IPS-18c (cell line): ENCODE data around the gene COL5A1.

ENCODE experiments used
- H3K4me3 ChIP-seq: 2 replicates; pipeline ENCODE4 v1.7.0; 2013; ENCODE audit warnings: low read depth, mild to moderate bottlenecking, low read length, moderate library complexity; ENCODE audit not compliant: insufficient read depth
- H3K9me3 ChIP-seq: one replicate; pipeline ENCODE4 v1.6.1; 2013; ENCODE audit warnings: mild to moderate bottlenecking, low read length, moderate library complexity; ENCODE audit not compliant: control insufficient read depth, insufficient read depth

The COL5A1 gene

GRCh38 chr9:134781591-134782302 lies 140.1 kb downstream of the COL5A1 start:
- no peaks in the 10 kb centered on the region for H3K9me3 ChIP-seq
- H3K4me3 ChIP-seq = no peak overlapping the region

- no peak overlapping the region for H3K4me3 ChIP-seq
- H3K9me3 ChIP-seq = no peaks in the 10 kb centered on the region
Observed at GRCh38 chr9:134782921-134783698, 141.5 kb downstream of the COL5A1 start.

GRCh38 chr9:134783699-134784039 lies 142.1 kb downstream of the COL5A1 start:
- no peak overlapping the region for H3K4me3 ChIP-seq

GRCh38 chr9:134784577-134785305 lies 143.1 kb downstream of the COL5A1 start:
- H3K9me3 ChIP-seq = no peaks in the 10 kb centered on the region

More at GRCh38 chr9:134783699-134784039, 142.1 kb downstream of the COL5A1 start:
- H3K9me3 ChIP-seq = no peaks in the 10 kb centered on the region

GRCh38 chr9:134785325-134786108 lies 143.9 kb downstream of the COL5A1 start:
- H3K4me3 ChIP-seq = no peak overlapping the region
- H3K9me3 ChIP-seq = no peaks in the 10 kb centered on the region

More at GRCh38 chr9:134784577-134785305, 143.1 kb downstream of the COL5A1 start:
- H3K4me3 ChIP-seq = no peak overlapping the region; the same call in 1 of the 2 replicates

- no peak overlapping the region for H3K4me3 ChIP-seq
Observed at GRCh38 chr9:134787601-134788531, 146.3 kb downstream of the COL5A1 start.

GRCh38 chr9:134789168-134789567 lies 147.6 kb downstream of the COL5A1 start:
- no peak overlapping the region for H3K4me3 ChIP-seq
- H3K9me3 ChIP-seq = no peaks in the 10 kb centered on the region

More at GRCh38 chr9:134787601-134788531, 146.3 kb downstream of the COL5A1 start:
- no peaks in the 10 kb centered on the region for H3K9me3 ChIP-seq

- Histone ChIP-seq H3K4me3 (no peak overlapping the region), H3K9me3 (no peaks in the 10 kb centered on the region)
Observed at GRCh38 chr9:134791009-134791408, 149.4 kb downstream of the COL5A1 start.

- H3K9me3 ChIP-seq = no peaks in the 10 kb centered on the region
- no peak overlapping the region for H3K4me3 ChIP-seq
Observed at GRCh38 chr9:134792627-134793026, 151.0 kb downstream of the COL5A1 start.

- H3K4me3 ChIP-seq = no peak overlapping the region
- H3K9me3 ChIP-seq = no peaks in the 10 kb centered on the region
Observed at GRCh38 chr9:134793288-134794188, 151.9 kb downstream of the COL5A1 start.

GRCh38 chr9:134794663-134795370 lies 153.2 kb downstream of the COL5A1 start:
- Histone ChIP-seq H3K9me3 (no peaks in the 10 kb centered on the region), H3K4me3 (no peak overlapping the region)

GRCh38 chr9:134795446-134795845 lies 153.8 kb downstream of the COL5A1 start:
- H3K4me3 ChIP-seq = no peak overlapping the region
- H3K9me3 ChIP-seq = no peaks in the 10 kb centered on the region

GRCh38 chr9:134796882-134797281 lies 155.3 kb downstream of the COL5A1 start:
- no peaks in the 10 kb centered on the region for H3K9me3 ChIP-seq
- H3K4me3 ChIP-seq = no peak overlapping the region

GRCh38 chr9:134800791-134801339 lies 159.3 kb downstream of the COL5A1 start:
- Histone ChIP-seq H3K4me3 (no peak overlapping the region), H3K9me3 (no peaks in the 10 kb centered on the region)
